SU-DHL-6 (cell line): Measurements from ENCODE around the gene FADS3.

Experiments used
- H2AFZ ChIP-seq: fragments of 200-600 bp; sonication (generic); 2 replicates; pipeline ENCODE4 v1.6.1; 2014; ENCODE audit warnings: low read depth, mild to moderate bottlenecking, moderate library complexity, mixed read lengths, antibody characterized with exemption, low read length; ENCODE audit not compliant: severe bottlenecking
- H3F3A ChIP-seq: fragments of 200-600 bp; shearing (Covaris generic); 2 replicates; pipeline ENCODE4 v1.6.0; 2016; ENCODE audit warnings: antibody characterized with exemption, mild to moderate bottlenecking; ENCODE audit not compliant: insufficient read depth
- H3K27ac ChIP-seq: fragments of 200-600 bp; sonication (generic); 2 replicates; pipeline ENCODE4 v1.5.1; 2016; ENCODE audit warnings: low read depth, mild to moderate bottlenecking, low read length, moderate library complexity, mixed read lengths
- H3K27me3 ChIP-seq: fragments of 200-600 bp; sonication (generic), shearing (Covaris generic); 2 replicates; pipeline ENCODE4 v1.6.0; 2014; ENCODE audit warnings: mild to moderate bottlenecking, low read length
- H3K36me3 ChIP-seq: fragments of 200-600 bp; sonication (generic); 2 replicates; pipeline ENCODE4 v1.6.1; 2014; ENCODE audit warnings: mild to moderate bottlenecking, low read length, mixed read lengths
- H3K4me2 ChIP-seq: fragments of 300-600, 200-600 bp; shearing (Covaris generic), sonication (generic); 2 replicates; pipeline ENCODE4 v1.6.0; 2014; ENCODE audit warnings: low read length, low read depth, mild to moderate bottlenecking; ENCODE audit not compliant: poor library complexity, severe bottlenecking
- H3K4me3 ChIP-seq: fragments of 200-600 bp; sonication (generic); 2 replicates; pipeline ENCODE4 v1.5.1; 2014; ENCODE audit warnings: antibody characterized with exemption, low read length, mild to moderate bottlenecking, mixed read lengths; ENCODE audit not compliant: insufficient read depth, poor library complexity, severe bottlenecking
- H3K79me2 ChIP-seq: fragments of 200-600 bp; sonication (generic); 2 replicates; pipeline ENCODE4 v1.6.1; 2014; ENCODE audit warnings: mild to moderate bottlenecking, low read length, moderate library complexity; ENCODE audit not compliant: insufficient read depth
- H3K9ac ChIP-seq: fragments of 200-600 bp; sonication (generic); 2 replicates; pipeline ENCODE4 v1.7.0; 2014; ENCODE audit warnings: mild to moderate bottlenecking, low read length
- H3K9me2 ChIP-seq: fragments of 200-600 bp; sonication (generic); replicated peaks from 2 replicates; pipeline ENCODE4 v1.6.1; 2014; ENCODE audit warnings: low read length; ENCODE audit not compliant: insufficient read depth
- H3K9me3 ChIP-seq: fragments of 200-600 bp; sonication (generic); 2 replicates; pipeline ENCODE4 v1.6.1; 2014; ENCODE audit warnings: low read length, mixed read lengths; ENCODE audit not compliant: insufficient read depth
- H4K20me1 ChIP-seq: fragments of 200-600 bp; sonication (generic); 2 replicates; pipeline ENCODE4 v1.6.1; 2014; ENCODE audit warnings: low read depth, mild to moderate bottlenecking, antibody characterized with exemption, low read length, moderate library complexity, mixed read lengths
- EZH2phosphoT487 ChIP-seq: fragments of 200-600 bp; sonication (generic), shearing (Covaris generic); conservative IDR thresholded peaks from 2 replicates; pipeline ENCODE4 v1.6.1; 2018; ENCODE audit warnings: mild to moderate bottlenecking, antibody characterized with exemption, low read length, moderate library complexity, mixed read lengths
- TF ChIP-seq, protein P1 (sequence below): fragments of 200-600 bp; sonication (generic); IDR thresholded peaks from one replicate; pipeline ENCODE4 v1.5.1; 2017; ENCODE audit warnings: antibody characterized with exemption, mild to moderate bottlenecking, low read length, moderate library complexity; ENCODE audit not compliant: insufficient read depth, poor library complexity, severe bottlenecking

Gene FADS3

DNA sequence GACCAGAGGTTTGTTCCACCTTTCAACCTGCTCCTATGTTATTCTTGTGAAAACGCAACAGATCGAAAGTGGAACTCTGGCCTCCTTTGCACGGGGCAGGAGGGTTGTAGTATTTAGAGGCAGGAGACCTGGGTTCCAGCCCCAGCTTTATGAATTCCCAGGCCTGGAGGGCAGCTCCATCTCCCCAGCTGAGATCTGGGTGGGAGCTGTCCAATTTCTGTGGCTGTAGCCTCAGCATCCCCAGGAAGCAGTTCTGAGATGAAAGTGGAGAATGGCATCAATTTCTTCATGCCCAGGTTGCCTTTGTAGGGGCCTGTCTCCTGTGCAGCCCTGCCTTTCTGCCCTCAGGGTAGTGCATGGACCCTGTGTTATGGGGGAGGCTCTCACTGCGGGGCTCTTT is 59.1 kb downstream of the FADS3 start:
- H3K79me2 ChIP-seq = peaks cover 37% of the 10 kb centered on the region
- H3F3A ChIP-seq = peaks cover 9% of the 10 kb centered on the region; the same call in 1 of the 2 replicates
- peak overlapping the region; percentile 2; the same call in 1 of the 2 replicates for H3K27ac ChIP-seq
- no peaks in the 10 kb centered on the region for H3K36me3 ChIP-seq
- H4K20me1 ChIP-seq = no peaks in the 10 kb centered on the region
- H3K9me3 ChIP-seq = no peaks in the 10 kb centered on the region
- H3K9ac ChIP-seq = no peak overlapping the region
- no peak overlapping the region for H2AFZ ChIP-seq
- H3K27me3 ChIP-seq = no peaks in the 10 kb centered on the region
- no peak for TF ChIP-seq EZH2phosphoT487
- TF ChIP-seq, protein P1, sequence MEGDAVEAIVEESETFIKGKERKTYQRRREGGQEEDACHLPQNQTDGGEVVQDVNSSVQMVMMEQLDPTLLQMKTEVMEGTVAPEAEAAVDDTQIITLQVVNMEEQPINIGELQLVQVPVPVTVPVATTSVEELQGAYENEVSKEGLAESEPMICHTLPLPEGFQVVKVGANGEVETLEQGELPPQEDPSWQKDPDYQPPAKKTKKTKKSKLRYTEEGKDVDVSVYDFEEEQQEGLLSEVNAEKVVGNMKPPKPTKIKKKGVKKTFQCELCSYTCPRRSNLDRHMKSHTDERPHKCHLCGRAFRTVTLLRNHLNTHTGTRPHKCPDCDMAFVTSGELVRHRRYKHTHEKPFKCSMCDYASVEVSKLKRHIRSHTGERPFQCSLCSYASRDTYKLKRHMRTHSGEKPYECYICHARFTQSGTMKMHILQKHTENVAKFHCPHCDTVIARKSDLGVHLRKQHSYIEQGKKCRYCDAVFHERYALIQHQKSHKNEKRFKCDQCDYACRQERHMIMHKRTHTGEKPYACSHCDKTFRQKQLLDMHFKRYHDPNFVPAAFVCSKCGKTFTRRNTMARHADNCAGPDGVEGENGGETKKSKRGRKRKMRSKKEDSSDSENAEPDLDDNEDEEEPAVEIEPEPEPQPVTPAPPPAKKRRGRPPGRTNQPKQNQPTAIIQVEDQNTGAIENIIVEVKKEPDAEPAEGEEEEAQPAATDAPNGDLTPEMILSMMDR = no peak
- peak overlapping the region; percentile 84 for H3K4me2 ChIP-seq
- H3K4me3 ChIP-seq = no peak overlapping the region
- no peaks in the 10 kb centered on the region for H3K9me2 ChIP-seq

DNA sequence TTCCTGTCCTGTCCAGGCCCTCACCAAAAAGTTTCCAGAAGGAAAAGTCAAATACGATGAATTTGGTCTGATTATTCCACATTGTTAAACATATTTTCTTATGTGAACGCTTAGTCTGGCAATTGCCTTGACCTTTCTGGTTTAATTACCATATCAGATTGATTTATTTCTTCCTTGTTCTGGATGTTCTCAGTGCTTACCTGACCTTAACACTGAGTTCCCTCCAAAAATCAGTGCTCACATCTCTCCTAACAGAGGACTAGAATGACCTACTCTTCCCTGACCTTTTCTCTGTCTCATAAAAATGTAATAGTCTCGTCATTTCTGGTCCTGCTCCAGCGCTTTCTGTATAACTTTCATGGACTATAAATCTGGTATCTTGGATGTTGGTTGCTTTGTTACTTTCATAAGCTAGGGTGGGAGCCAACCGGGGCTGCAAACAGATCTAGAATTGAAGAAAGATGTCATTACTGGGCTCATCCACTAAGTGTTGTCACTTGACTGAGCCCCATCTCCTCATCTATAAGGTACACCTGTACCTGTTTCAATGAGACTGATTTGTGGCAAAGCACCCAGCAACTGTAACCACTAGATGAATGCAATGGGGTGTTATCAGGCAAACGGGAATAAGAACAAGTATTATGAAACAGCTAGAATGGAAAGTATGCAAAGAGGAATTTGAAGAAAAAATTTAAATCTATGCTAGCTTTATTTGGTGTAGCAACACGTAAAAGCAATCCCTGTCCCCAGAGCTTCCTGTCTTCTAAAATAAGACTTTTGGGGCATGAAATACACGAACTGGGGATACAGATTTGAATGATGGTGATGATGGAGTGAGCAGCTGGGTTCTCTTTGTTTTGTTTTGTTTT is 60.9 kb downstream of the FADS3 start:
- H4K20me1 ChIP-seq = no peaks in the 10 kb centered on the region
- no peaks in the 10 kb centered on the region for H3K36me3 ChIP-seq
- peaks cover 37% of the 10 kb centered on the region for H3K79me2 ChIP-seq
- H2AFZ ChIP-seq = no peak overlapping the region
- H3K27ac ChIP-seq = peak overlapping the region; percentile 75; the same call in 1 of the 2 replicates
- H3K9me3 ChIP-seq = no peaks in the 10 kb centered on the region
- H3K4me2 ChIP-seq = peak overlapping the region; percentile 84
- TF ChIP-seq EZH2phosphoT487 = no peak
- TF ChIP-seq, protein P1 = no peak
- H3K27me3 ChIP-seq = no peaks in the 10 kb centered on the region
- peak overlapping the region; percentile 59 for H3K4me3 ChIP-seq
- H3F3A ChIP-seq = peaks cover 9% of the 10 kb centered on the region; the same call in 1 of the 2 replicates
- H3K9ac ChIP-seq = peak overlapping the region; percentile 81
- H3K9me2 ChIP-seq = no peaks in the 10 kb centered on the region

DNA sequence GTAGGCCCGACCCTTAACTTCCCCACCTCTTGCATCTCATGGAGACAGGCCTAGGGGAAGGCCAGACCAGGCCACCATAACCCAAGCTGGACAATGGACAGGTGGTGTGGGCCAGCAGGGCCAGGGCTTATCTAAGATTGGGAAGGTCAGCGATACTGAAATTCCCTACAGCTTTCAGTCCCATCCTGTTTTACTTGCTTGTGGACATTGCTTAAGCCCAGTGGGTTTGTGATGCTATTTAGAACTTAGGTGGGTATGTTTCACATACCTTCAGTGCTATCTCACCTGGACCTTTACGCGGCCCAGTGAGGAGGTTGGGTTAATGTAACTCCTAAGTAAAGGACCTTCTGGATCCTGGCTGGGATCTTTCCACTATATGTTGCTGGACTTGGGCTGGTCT is 61.5 kb downstream of the FADS3 start:
- H3K36me3 ChIP-seq = no peaks in the 10 kb centered on the region
- peaks cover 9% of the 10 kb centered on the region; the same call in 1 of the 2 replicates for H3F3A ChIP-seq
- no peaks in the 10 kb centered on the region for H3K9me3 ChIP-seq
- H3K27me3 ChIP-seq = no peaks in the 10 kb centered on the region
- H3K4me3 ChIP-seq = peak overlapping the region; percentile 59
- H3K9ac ChIP-seq = peak overlapping the region; percentile 81
- H3K9me2 ChIP-seq = no peaks in the 10 kb centered on the region
- H3K79me2 ChIP-seq = peaks cover 33% of the 10 kb centered on the region
- H3K4me2 ChIP-seq = peak overlapping the region; percentile 84
- peak overlapping the region; percentile 75; the same call in 1 of the 2 replicates for H3K27ac ChIP-seq
- no peak overlapping the region for H2AFZ ChIP-seq
- TF ChIP-seq, protein P1 = no peak
- no peak for TF ChIP-seq EZH2phosphoT487
- H4K20me1 ChIP-seq = no peaks in the 10 kb centered on the region
